GM19468 (cell line): Measurements from ENCODE around the gene TSC22D1.

Source experiments
- ATAC-seq: cut with Tn5 transposase; IDR thresholded peaks from one replicate; pipeline ENCODE4 v1.9.1; 2021; ENCODE audit warnings: mild to moderate bottlenecking, moderate library complexity, moderate number of reproducible peaks; ENCODE audit not compliant: unreplicated experiment; ENCODE audit errors: extremely low read depth

The TSC22D1 gene

GRCh38 chr13:44508562-44509077, 67.5 kb downstream of the TSC22D1 start:
- ATAC-seq: no peak

GRCh38 chr13:44507639-44508038, 68.5 kb downstream of the TSC22D1 start:
- ATAC-seq: no peak

- ATAC-seq: no peak
Observed at GRCh38 chr13:44506719-44507118, 69.4 kb downstream of the TSC22D1 start.

- no peak for ATAC-seq
Observed at GRCh38 chr13:44506251-44506650, 69.9 kb downstream of the TSC22D1 start.

GRCh38 chr13:44504116-44504515, 72.0 kb downstream of the TSC22D1 start:
- ATAC-seq: no peak

- no peak for ATAC-seq
Observed at GRCh38 chr13:44498969-44499368, 77.2 kb downstream of the TSC22D1 start.

GRCh38 chr13:44498502-44498901, 77.6 kb downstream of the TSC22D1 start:
- ATAC-seq: no peak

- no peak for ATAC-seq
Observed at GRCh38 chr13:44497801-44498200, 78.3 kb downstream of the TSC22D1 start.

- ATAC-seq: no peak
Observed at GRCh38 chr13:44493213-44493812, 82.8 kb downstream of the TSC22D1 start.

- ATAC-seq: no peak
Observed at GRCh38 chr13:44489751-44490150, 86.4 kb downstream of the TSC22D1 start.

GRCh38 chr13:44487989-44488388, 88.1 kb downstream of the TSC22D1 start:
- ATAC-seq: no peak

- ATAC-seq: no peak
Observed at GRCh38 chr13:44484562-44485138, 91.5 kb downstream of the TSC22D1 start.

- ATAC-seq: no peak
Observed at GRCh38 chr13:44474122-44474910, 101.8 kb downstream of the TSC22D1 start.

GRCh38 chr13:44471686-44472085, 104.4 kb downstream of the TSC22D1 start:
- ATAC-seq: no peak

- ATAC-seq: no peak
Observed at GRCh38 chr13:44470638-44471562, 105.2 kb downstream of the TSC22D1 start.

GRCh38 chr13:44468874-44469273, 107.3 kb downstream of the TSC22D1 start:
- no peak for ATAC-seq

- no peak for ATAC-seq
Observed at GRCh38 chr13:44465318-44465717, 110.8 kb downstream of the TSC22D1 start.

- no peak for ATAC-seq
Observed at GRCh38 chr13:44464471-44464870, 111.7 kb downstream of the TSC22D1 start.

- ATAC-seq: no peak
Observed at GRCh38 chr13:44463759-44464158, 112.4 kb downstream of the TSC22D1 start.

GRCh38 chr13:44459674-44460073, 116.5 kb downstream of the TSC22D1 start:
- ATAC-seq: no peak
